Nephron progenitor cell (in vitro differentiated cells): ENCODE measurements around the gene RFPL4A.

Experiments
- DNase-seq: peaks from one replicate; pipeline ENCODE4 v3.0.0; 2021
- H3K27ac Mint-ChIP-seq: 2 replicates; pipeline ENCODE4 v1.8.0; 2021; ENCODE audit warnings: mild to moderate bottlenecking, moderate library complexity, mixed read lengths
- H3K27me3 Mint-ChIP-seq: 2 replicates; pipeline ENCODE4 v1.8.0; 2021; ENCODE audit warnings: mild to moderate bottlenecking, low read depth, mixed read lengths; ENCODE audit not compliant: poor library complexity
- H3K36me3 Mint-ChIP-seq: 2 replicates; pipeline ENCODE4 v1.8.0; 2021; ENCODE audit warnings: low read depth, mixed read lengths
- H3K4me1 Mint-ChIP-seq: 2 replicates; pipeline ENCODE4 v1.8.0; 2021; ENCODE audit warnings: mixed read lengths
- H3K4me3 Mint-ChIP-seq: 2 replicates; pipeline ENCODE4 v1.8.0; 2021; ENCODE audit warnings: mild to moderate bottlenecking, moderate library complexity, mixed read lengths
- H3K9me3 Mint-ChIP-seq: 2 replicates; pipeline ENCODE4 v1.8.0; 2021; ENCODE audit warnings: mild to moderate bottlenecking, moderate library complexity, mixed read lengths
- CTCF ChIP-seq: fragments of 200-600 bp; sonication (generic); IDR thresholded peaks from 2 replicates; pipeline ENCODE4 v1.5.0; 2021; ENCODE audit warnings: antibody characterized with exemption

The RFPL4A gene

DNA sequence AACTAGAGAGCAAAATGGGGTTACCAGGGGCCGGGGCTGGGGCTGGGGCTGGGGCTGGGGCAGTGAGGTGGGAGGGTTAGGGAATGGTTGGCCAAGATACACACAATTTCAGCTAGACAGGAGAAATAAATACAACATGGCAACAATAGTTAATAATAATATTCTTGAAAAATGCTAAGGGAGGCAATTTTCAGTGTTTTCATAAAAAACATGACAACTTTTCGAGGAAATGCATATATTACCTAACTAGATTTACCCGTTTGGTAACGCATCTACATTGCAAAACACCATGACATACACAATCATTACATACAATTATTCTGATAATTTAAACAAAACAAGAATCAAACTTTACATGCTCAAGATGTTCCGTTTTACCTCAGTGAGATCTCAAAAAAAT is 22.2 kb downstream of the RFPL4A start:
- no peak for DNase-seq

DNA sequence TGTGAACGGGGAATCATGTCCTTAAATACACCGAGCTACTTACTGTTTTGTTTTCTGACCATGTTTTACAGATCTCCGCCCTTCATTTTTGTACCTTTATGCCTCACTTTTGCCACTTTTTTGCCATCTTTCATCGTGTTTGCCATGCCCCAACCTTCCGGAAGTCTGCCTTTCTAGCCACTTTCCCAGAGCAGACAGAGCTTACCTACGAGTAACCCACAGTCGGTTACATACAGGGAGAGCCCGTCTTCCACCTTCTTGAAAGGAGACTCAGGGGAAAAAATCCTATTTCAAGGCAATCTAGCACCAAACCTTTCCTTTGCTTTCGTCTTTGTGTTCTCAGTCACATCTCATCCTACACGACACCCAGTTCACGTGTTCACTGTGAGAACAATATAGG is 36.1 kb downstream of the RFPL4A start:
- H3K27ac Mint-ChIP-seq: no peak overlapping the region
- no peak for TF ChIP-seq CTCF

More for the DNA sequence above, 22.2 kb downstream of the RFPL4A start:
- Mint-ChIP-seq H3K4me1 (no peaks in the 10 kb centered on the region), H3K4me3 (no peak overlapping the region), H3K27me3 (peaks cover 2% of the 10 kb centered on the region), H3K9me3 (peaks cover 91% of the 10 kb centered on the region), H3K36me3 (no peaks in the 10 kb centered on the region), H3K27ac (no peak overlapping the region)
- TF ChIP-seq CTCF: no peak

GRCh38 chr19:55801416-55801815 is 42.5 kb downstream of the RFPL4A start:
- Mint-ChIP-seq H3K27me3 (peaks cover 8% of the 10 kb centered on the region), H3K27ac (no peak overlapping the region), H3K4me1 (no peaks in the 10 kb centered on the region), H3K4me3 (no peak overlapping the region), H3K9me3 (peaks cover 91% of the 10 kb centered on the region), H3K36me3 (no peaks in the 10 kb centered on the region)
- no peak for TF ChIP-seq CTCF
- no peak for DNase-seq

More for the DNA sequence above, 36.1 kb downstream of the RFPL4A start:
- Mint-ChIP-seq H3K4me3 (no peak overlapping the region), H3K4me1 (no peaks in the 10 kb centered on the region), H3K27me3 (peaks cover 10% of the 10 kb centered on the region), H3K9me3 (peaks cover 87% of the 10 kb centered on the region), H3K36me3 (no peaks in the 10 kb centered on the region)
- DNase-seq: no peak

- no peak for DNase-seq
- Mint-ChIP-seq H3K9me3 (peaks cover 91% of the 10 kb centered on the region), H3K36me3 (no peaks in the 10 kb centered on the region), H3K4me1 (no peaks in the 10 kb centered on the region), H3K4me3 (no peak overlapping the region), H3K27ac (no peak overlapping the region), H3K27me3 (peaks cover 6% of the 10 kb centered on the region)
- no peak for TF ChIP-seq CTCF
Measured at GRCh38 chr19:55802281-55802680, 43.4 kb downstream of the RFPL4A start.

DNA sequence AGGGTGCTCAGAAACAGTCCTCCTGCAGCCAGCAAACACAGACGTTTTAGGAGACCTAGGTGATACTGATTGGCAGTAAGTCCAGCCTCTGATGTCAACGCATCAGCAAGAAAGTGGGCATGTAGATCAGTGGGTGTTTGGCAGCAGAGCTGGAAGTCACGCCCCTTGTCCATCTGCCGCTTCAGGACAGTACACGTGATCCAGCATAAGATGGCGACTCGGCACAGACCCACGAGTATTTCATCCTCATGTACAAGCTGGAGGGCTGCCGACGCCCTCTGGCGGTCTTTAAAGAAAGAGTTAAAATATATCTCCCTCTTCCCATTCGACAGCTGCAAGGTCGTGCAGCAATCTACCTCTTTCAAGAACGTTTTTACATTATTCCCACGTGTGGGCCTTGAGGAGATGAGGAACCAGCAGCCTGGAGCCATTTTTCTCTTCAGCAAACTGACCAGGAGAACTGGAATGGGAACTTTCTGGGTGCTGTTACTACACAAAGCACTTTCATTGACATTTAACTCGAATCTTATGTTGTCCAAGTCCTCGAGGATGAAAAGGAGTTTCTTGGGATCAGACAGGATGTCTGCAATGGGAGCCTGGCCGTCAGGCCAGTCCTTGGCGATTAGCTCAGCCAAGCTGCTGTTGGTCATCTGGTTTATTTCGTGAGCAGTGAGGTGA is 50.6 kb downstream of the RFPL4A start:
- H3K9me3 Mint-ChIP-seq: peaks cover 89% of the 10 kb centered on the region

More for the DNA sequence above, 50.6 kb downstream of the RFPL4A start:
- H3K27me3 Mint-ChIP-seq: no peaks in the 10 kb centered on the region
- peak; percentile 9 for TF ChIP-seq CTCF
- no peaks in the 10 kb centered on the region for H3K4me1 Mint-ChIP-seq
- peak; percentile 8 for DNase-seq
- H3K27ac Mint-ChIP-seq: no peak overlapping the region
- H3K36me3 Mint-ChIP-seq: no peaks in the 10 kb centered on the region
- H3K4me3 Mint-ChIP-seq: no peak overlapping the region
